Lung (tissue), 12 donors: ENCODE results near the gene RASGRF1. TPM values are rescaled to one million over a fixed set of nuclear protein-coding genes. Genes with fewer than 3 reads are reported as not detected.

ENCODE experiments used
- ATAC-seq: fragments of 200-7000 bp; cut with Tn5 transposase; one replicate; pipeline ENCODE4 v1.9.1; 2020; ENCODE audit warnings: moderate number of reproducible peaks; ENCODE audit not compliant: insufficient read depth, low FRiP score
- DNase-seq, 3 donors: peaks; one replicate each; pipeline ENCODE4 v3.0.0-alpha.2; 2013 to 2017
- H3K27ac ChIP-seq, 2 donors: one replicate each; pipeline ENCODE4 v1.5.1; 2013; ENCODE audit warnings: mild to moderate bottlenecking in 2 of 2, moderate library complexity in 2 of 2, control low read depth in 1 of 2, inconsistent platforms in 1 of 2, low read depth in 1 of 2, low read length in 1 of 2
- H3K27me3 ChIP-seq, 3 donors: one replicate each; pipeline ENCODE4 v1.5.1; 2013; ENCODE audit warnings: low read length in 2 of 3; ENCODE audit not compliant: control insufficient read depth in 3 of 3, insufficient read depth in 3 of 3
- H3K36me3 ChIP-seq, 4 donors: one replicate each; pipeline ENCODE4 v1.5.1; 2013; ENCODE audit warnings: low read length in 4 of 4, mild to moderate bottlenecking in 1 of 4, moderate library complexity in 1 of 4; ENCODE audit not compliant: control insufficient read depth in 4 of 4, insufficient read depth in 4 of 4
- H3K4me1 ChIP-seq, 5 donors: one replicate each; pipeline ENCODE4 v1.5.1; 2013; ENCODE audit warnings: low read length in 5 of 5, mild to moderate bottlenecking in 2 of 5, moderate library complexity in 1 of 5; ENCODE audit not compliant: control insufficient read depth in 5 of 5, insufficient read depth in 5 of 5
- H3K4me3 ChIP-seq: one replicate; pipeline ENCODE4 v1.5.1; 2013; ENCODE audit warnings: mild to moderate bottlenecking, control low read depth, moderate library complexity
- H3K9ac ChIP-seq, 2 donors: one replicate each; pipeline ENCODE4 v1.5.1; 2013; ENCODE audit warnings: low read length in 2 of 2, control low read depth in 1 of 2; ENCODE audit not compliant: insufficient read depth in 1 of 2
- H3K9me3 ChIP-seq, 4 donors: one replicate each; pipeline ENCODE4 v1.5.1; 2013; ENCODE audit warnings: low read length in 3 of 4, mild to moderate bottlenecking in 1 of 4, moderate library complexity in 1 of 4; ENCODE audit not compliant: control insufficient read depth in 4 of 4, insufficient read depth in 3 of 4
- CTCF ChIP-seq: IDR thresholded peaks from 2 replicates; pipeline ENCODE4 v1.5.1; 2012; ENCODE audit warnings: mild to moderate bottlenecking; ENCODE audit errors: control extremely low read depth, extremely low read depth
- WGBS, 2 donors: extraction: QIAGEN DNeasy Blood & Tissue Kit; methylation state at CpG; one replicate each; pipeline ENCODE4 v1.1.7; 2013; 5-methylcytosine and 5-hydroxymethylcytosine counted together
- polyA plus RNA-seq, 2 donors: library from polyadenylated mRNA; stranded (reverse); fragments of 200-250 nt; gene quantifications; one replicate each; pipeline ENCODE4 v1.2.1, GENCODE V29; 2013
- total RNA-seq, 2 donors: library from RNA; depleted of rRNA in 1 of 2; stranded (reverse); fragments of >200 nt in 1 of 2; gene quantifications; one replicate each; pipeline ENCODE4 v1.2.1, GENCODE V29; 2014 to 2021
- donor health status: control.
- donor health status: control.
- donor health status: Bipolar disorder and iron deficiency.
- donor health status: healthy.
- donor health status: DM: yes; HTN: yes; CAD: no.

Gene RASGRF1
- total and polyA plus RNA-seq, 4 donors, result 10.9 to 71.2 (median 24.6) TPM

DNA sequence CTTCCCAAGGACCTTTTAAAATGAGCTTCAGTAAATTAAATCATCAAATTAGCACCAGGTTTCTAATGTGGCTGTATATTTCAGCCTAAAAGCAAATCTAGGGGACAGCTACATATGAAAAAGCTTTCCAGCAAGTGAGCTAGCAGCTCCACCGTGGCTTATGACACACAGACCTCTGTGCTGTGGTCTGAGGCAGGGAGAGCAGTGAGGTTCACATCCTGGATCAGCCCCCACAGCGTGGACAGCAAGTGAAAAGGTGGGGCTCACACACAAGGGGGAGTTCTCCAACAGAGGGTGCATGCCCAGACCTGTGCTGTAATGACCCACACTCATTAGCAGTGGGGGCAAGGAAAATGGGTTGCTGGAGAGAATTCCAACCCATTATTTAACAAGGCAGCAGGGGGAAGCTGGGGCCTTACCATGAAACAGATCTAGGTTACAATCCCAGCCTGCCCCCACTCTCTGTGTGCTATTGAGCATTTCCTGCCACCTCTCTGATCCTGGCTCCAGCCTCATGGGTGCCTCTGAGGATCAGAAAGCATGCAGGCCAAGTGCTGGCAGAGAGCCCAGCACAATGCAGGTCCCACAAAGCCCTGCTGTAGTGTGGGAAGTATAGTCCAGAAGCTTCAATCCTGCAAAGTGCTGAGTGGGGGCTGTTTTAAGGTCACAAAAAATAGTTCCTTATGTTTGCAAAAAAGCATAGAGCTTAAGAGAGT, 48.2 kb downstream of the RASGRF1 start:
- H3K9me3 ChIP-seq, result peaks cover 0 to 24% (median 2%) of the 10 kb centered on the region in 4 donors
- no peak for DNase-seq
- no peaks in the 10 kb centered on the region for H3K4me1 ChIP-seq
- H3K9ac ChIP-seq, result no peak overlapping the region
- no peaks in the 10 kb centered on the region for H3K36me3 ChIP-seq
- no peaks in the 10 kb centered on the region for H3K27me3 ChIP-seq
- 64 to 77% methylated on average over 2 of the region's 2 CpGs for WGBS, 2 donors
- no peak overlapping the region for H3K27ac ChIP-seq
- ATAC-seq, result no peak
- no peak overlapping the region for H3K4me3 ChIP-seq
- TF ChIP-seq CTCF, result no peak

GRCh38 chr15:79041601-79042168, 48.9 kb downstream of the RASGRF1 start:
- DNase-seq, result no peak
- Histone ChIP-seq H3K27ac (no peak overlapping the region), H3K27me3 (peaks cover 0 to under 1% (median 0%) of the 10 kb centered on the region in 3 donors), H3K9me3 (peaks cover 0 to 22% (median 2%) of the 10 kb centered on the region in 4 donors), H3K9ac (no peak overlapping the region), H3K36me3 (no peaks in the 10 kb centered on the region), H3K4me1 (no peaks in the 10 kb centered on the region), H3K4me3 (no peak overlapping the region)
- WGBS, 2 donors, result 71 to 78% methylated on average over 4 of the region's 4 CpGs
- no peak for TF ChIP-seq CTCF
- no peak for ATAC-seq

GRCh38 chr15:79037848-79038247, 52.7 kb downstream of the RASGRF1 start:
- no peaks in the 10 kb centered on the region for H3K4me1 ChIP-seq
- no peak overlapping the region for H3K4me3 ChIP-seq
- WGBS, 2 donors, result 96 to 98% methylated on average over 1 of the region's 1 CpG
- no peaks in the 10 kb centered on the region for H3K36me3 ChIP-seq
- no peak overlapping the region for H3K27ac ChIP-seq
- DNase-seq, result no peak
- TF ChIP-seq CTCF, result no peak
- ATAC-seq, result no peak
- H3K27me3 ChIP-seq, result peaks cover 0 to 4% (median 0%) of the 10 kb centered on the region in 3 donors
- H3K9ac ChIP-seq, result no peak overlapping the region
- H3K9me3 ChIP-seq, result peaks cover 0 to 13% (median under 1%) of the 10 kb centered on the region in 4 donors
